AG04449 (cell line): ENCODE results near the gene MMUT.
A peak's percentile ranks its signal among the peaks of the same experiment; 100 is the strongest.
"Not testable (repeated sequence)": the region's sequence is repeated elsewhere in the genome, so short reads cannot be mapped to it uniquely, and the experiment has no call there.

ENCODE experiments used
- CTCF ChIA-PET: fragments of 350-600 bp; formaldehyde crosslinking; extraction: SDS; loops from one replicate; lab custom pipeline; 2021; ENCODE audit warnings: antibody characterized with exemption; lab: Yijun Ruan, JAX
- POLR2A ChIA-PET: fragments of 400-600, 350-600 bp; formaldehyde crosslinking; extraction: SDS; loops from one replicate; lab custom pipeline; 2020; ENCODE audit warnings: antibody characterized with exemption, inconsistent platforms; lab: Yijun Ruan, JAX
- DNase-seq: peaks from one replicate; pipeline ENCODE4 v3.0.0-alpha.2; 2010; ENCODE audit warnings: low read depth, low spot score
- H3K4me3 ChIP-seq: 2 replicates; pipeline ENCODE4 v1.5.1; 2011; ENCODE audit warnings: low read depth, mild to moderate bottlenecking, control low read depth, low read length
- CTCF ChIP-seq: IDR thresholded peaks from one replicate; pipeline ENCODE4 v1.5.1; 2011; ENCODE audit warnings: mild to moderate bottlenecking, moderate library complexity, low read length, control low read depth, inconsistent platforms; ENCODE audit not compliant: insufficient read depth; ENCODE audit errors: missing control alignments

MMUT gene

GRCh38 chr6:49409951-49410542, 53.0 kb downstream of the MMUT start:
- no peak for DNase-seq
- ChIA-PET CTCF (interaction anchor here (0.6 to 4.7 kb wide), 28 partner anchors 8 to 1779 kb away, joined by 3 to 50 read pairs (median 4); no protein-coding TSS in a partner anchor), POLR2A (interaction anchor here (0.7 kb wide), 1 partner anchor 254 kb away, joined by 3 read pairs; no protein-coding TSS in a partner anchor)
- TF ChIP-seq CTCF = peak; percentile 83
- H3K4me3 ChIP-seq = no peak overlapping the region

GRCh38 chr6:49406250-49406970, 56.6 kb downstream of the MMUT start:
- H3K4me3 ChIP-seq = no peak overlapping the region
- TF ChIP-seq CTCF = no peak
- ChIA-PET POLR2A (no interaction called here), CTCF (interaction anchor here (0.9 to 1.3 kb wide), 4 partner anchors 644 to 1619 kb away, joined by 3 to 4 read pairs (median 3); no protein-coding TSS in a partner anchor)
- DNase-seq = no peak

GRCh38 chr6:49401063-49401462, 62.0 kb downstream of the MMUT start:
- no peak for TF ChIP-seq CTCF
- POLR2A ChIA-PET = no interaction called here
- CTCF ChIA-PET = interaction anchor here (2.0 kb wide), 1 partner anchor 9 kb away, joined by 5 read pairs; no protein-coding TSS in a partner anchor
- no peak for DNase-seq
- H3K4me3 ChIP-seq = no peak overlapping the region

GRCh38 chr6:49386667-49387508, 76.2 kb downstream of the MMUT start:
- CTCF ChIA-PET, H3K4me3 ChIP-seq, DNase-seq, POLR2A ChIA-PET: not testable (repeated sequence)

- CTCF ChIA-PET = interaction anchor here (1.5 kb wide), 1 partner anchor 25 kb away, joined by 4 read pairs; no protein-coding TSS in a partner anchor
- no peak overlapping the region for H3K4me3 ChIP-seq
- POLR2A ChIA-PET = no interaction called here
- TF ChIP-seq CTCF = no peak
- DNase-seq = no peak
These were observed 78.1 kb downstream of the MMUT start for GRCh38 chr6:49384904-49385303.
